CD4-positive, alpha-beta memory T cell (primary cell): Measurements from ENCODE around the gene LMNTD1. TPM values are rescaled to one million over a fixed set of nuclear protein-coding genes. Genes with fewer than 3 reads are reported as not detected.
"Not testable (repeated sequence)": the region's sequence is repeated elsewhere in the genome, so short reads cannot be mapped to it uniquely, and the experiment has no call there.

ENCODE experiments used
- CTCF ChIA-PET: fragments of 350-600 bp; sonication (Branson Sonifier 250); formaldehyde crosslinking; loops from one replicate; lab custom pipeline; 2021; ENCODE audit warnings: inconsistent platforms; ENCODE audit not compliant: partially characterized antibody; lab: Charles Lee
- POLR2A ChIA-PET: fragments of 350-600 bp; sonication (Branson Sonifier 250); formaldehyde crosslinking; loops from one replicate; lab custom pipeline; 2021; ENCODE audit not compliant: partially characterized antibody; lab: Charles Lee
- DNase-seq, 5 donors: peaks; one replicate each; pipeline versions ENCODE4 v3.0.0 to v3.0.0-alpha.2; 2020 to 2022; ENCODE audit warnings: mixed read lengths in 1 of 5
- H3K27ac ChIP-seq: one replicate; pipeline ENCODE4 v1.7.0; 2013; ENCODE audit warnings: low read depth, low read length
- H3K27me3 ChIP-seq: 2 replicates; pipeline ENCODE4 v1.7.0; 2013; ENCODE audit warnings: mild to moderate bottlenecking, low read length, moderate library complexity; ENCODE audit not compliant: insufficient read depth
- H3K36me3 ChIP-seq: 2 replicates; pipeline ENCODE4 v1.7.0; 2013; ENCODE audit warnings: mild to moderate bottlenecking, low read length, moderate library complexity; ENCODE audit not compliant: insufficient read depth
- H3K4me1 ChIP-seq: 2 replicates; pipeline ENCODE4 v1.7.0; 2013; ENCODE audit warnings: mild to moderate bottlenecking, low read length, moderate library complexity; ENCODE audit not compliant: insufficient read depth
- H3K4me3 ChIP-seq, 2 donors: one replicate each; pipeline ENCODE4 v1.7.0; 2013; ENCODE audit warnings: low read length in 2 of 2, mild to moderate bottlenecking in 1 of 2
- H3K9me3 ChIP-seq, 2 donors: one replicate each; pipeline ENCODE4 v1.7.0; 2013; ENCODE audit warnings: low read length in 2 of 2, control low read depth in 1 of 2; ENCODE audit not compliant: control insufficient read depth in 1 of 2
- H3K27ac Mint-ChIP-seq, 7 donors: one replicate each; pipeline ENCODE4 v1.8.0; 2020 to 2021; ENCODE audit warnings: mixed read lengths in 7 of 7, mild to moderate bottlenecking in 6 of 7, inconsistent platforms in 3 of 7, moderate library complexity in 3 of 7
- H3K27me3 Mint-ChIP-seq, 2 donors: one replicate each; pipeline ENCODE4 v1.8.0; 2020 to 2021; ENCODE audit warnings: mixed read lengths in 2 of 2
- H3K36me3 Mint-ChIP-seq, 2 donors: one replicate each; pipeline ENCODE4 v1.8.0; 2020 to 2021; ENCODE audit warnings: mixed read lengths in 2 of 2, inconsistent platforms in 1 of 2, mild to moderate bottlenecking in 1 of 2
- H3K4me1 Mint-ChIP-seq, 4 donors: one replicate each; pipeline ENCODE4 v1.8.0; 2020 to 2021; ENCODE audit warnings: mixed read lengths in 4 of 4, mild to moderate bottlenecking in 1 of 4
- H3K4me3 Mint-ChIP-seq, 8 donors: one replicate each; pipeline ENCODE4 v1.8.0; 2020 to 2021; ENCODE audit warnings: mixed read lengths in 8 of 8, mild to moderate bottlenecking in 7 of 8, moderate library complexity in 6 of 8, inconsistent platforms in 3 of 8
- H3K9me3 Mint-ChIP-seq, 8 donors: one replicate each; pipeline ENCODE4 v1.8.0; 2020 to 2021; ENCODE audit warnings: mixed read lengths in 8 of 8, mild to moderate bottlenecking in 5 of 8, inconsistent platforms in 3 of 8, moderate library complexity in 1 of 8
- intact Hi-C: fragments of 100-400 bp; cut with micrococcal nuclease; formaldehyde crosslinking; loops from one replicate; pipeline ENCODE4 v1.15.1; 2023
- polyA plus RNA-seq, 2 donors: library from polyadenylated mRNA; unstranded; fragments of 300-500 nt; fragmentation: Illumina TruSeq; gene quantifications; one replicate each; pipeline ENCODE4 v1.2.3, GENCODE V29; 2021
- total RNA-seq, 2 experiments: library from RNA; stranded (reverse); gene quantifications; one replicate each; pipeline ENCODE4 v1.2.3, GENCODE V29; 2021

LMNTD1 gene
- total and polyA plus RNA-seq, 4 experiments from 2014 or later: not detected

DNA sequence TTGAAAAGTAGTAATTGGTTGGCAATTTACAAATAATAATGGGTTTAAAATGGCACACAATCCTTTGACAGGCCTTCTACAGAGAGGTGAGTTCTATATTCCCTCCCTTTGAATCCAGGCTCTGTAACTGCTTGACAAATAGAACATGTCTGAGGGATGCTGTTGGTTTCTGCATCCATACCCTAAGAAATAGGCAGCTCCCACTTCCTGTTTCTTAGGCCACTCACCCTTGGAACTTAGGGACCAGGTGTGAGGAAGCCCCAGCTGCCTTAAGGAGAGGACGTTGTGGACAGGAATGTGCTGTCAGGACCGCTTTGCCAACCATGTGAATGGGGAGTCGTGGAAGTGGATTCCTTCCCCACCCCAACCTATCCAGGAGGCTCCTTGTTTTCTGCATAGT is 59.4 kb downstream of the LMNTD1 start:
- H3K4me3 ChIP-seq: no peak overlapping the region
- ChIA-PET POLR2A (no interaction called here), CTCF (no interaction called here)
- Mint-ChIP-seq H3K27ac (no peak overlapping the region), H3K4me3 (no peak overlapping the region), H3K9me3 (peaks cover 0 to 7% (median 0%) of the 10 kb centered on the region in 8 donors), H3K36me3 (no peaks in the 10 kb centered on the region), H3K27me3 (peaks cover 0 to 5% of the 10 kb centered on the region in 2 donors), H3K4me1 (peaks cover 0 to 14% (median under 1%) of the 10 kb centered on the region in 4 donors)
- H3K36me3 ChIP-seq: no peaks in the 10 kb centered on the region
- H3K4me1 ChIP-seq: no peaks in the 10 kb centered on the region
- no peak overlapping the region for H3K27ac ChIP-seq
- no peaks in the 10 kb centered on the region for H3K9me3 ChIP-seq
- intact Hi-C loops: no loop called here
- DNase-seq: peak in 1 of 5 donors; percentile 14
- H3K27me3 ChIP-seq: no peaks in the 10 kb centered on the region

GRCh38 chr12:25491396-25492325 is 61.4 kb downstream of the LMNTD1 start:
- no peak overlapping the region for H3K27ac Mint-ChIP-seq
- peaks cover 0 to 14% (median under 1%) of the 10 kb centered on the region in 4 donors for H3K4me1 Mint-ChIP-seq
- Histone ChIP-seq H3K27ac (no peak overlapping the region), H3K4me1 (no peaks in the 10 kb centered on the region), H3K36me3 (no peaks in the 10 kb centered on the region), H3K4me3 (no peak overlapping the region), H3K9me3 (no peaks in the 10 kb centered on the region), H3K27me3 (no peaks in the 10 kb centered on the region)
- CTCF ChIA-PET: no interaction called here
- peaks cover 0 to 3% of the 10 kb centered on the region in 2 donors for H3K27me3 Mint-ChIP-seq
- no peak overlapping the region for H3K4me3 Mint-ChIP-seq
- no peaks in the 10 kb centered on the region for H3K36me3 Mint-ChIP-seq
- no peak for DNase-seq
- H3K9me3 Mint-ChIP-seq: peaks cover 0 to 4% (median 0%) of the 10 kb centered on the region in 8 donors
- intact Hi-C loops: no loop called here
- POLR2A ChIA-PET: no interaction called here

DNA sequence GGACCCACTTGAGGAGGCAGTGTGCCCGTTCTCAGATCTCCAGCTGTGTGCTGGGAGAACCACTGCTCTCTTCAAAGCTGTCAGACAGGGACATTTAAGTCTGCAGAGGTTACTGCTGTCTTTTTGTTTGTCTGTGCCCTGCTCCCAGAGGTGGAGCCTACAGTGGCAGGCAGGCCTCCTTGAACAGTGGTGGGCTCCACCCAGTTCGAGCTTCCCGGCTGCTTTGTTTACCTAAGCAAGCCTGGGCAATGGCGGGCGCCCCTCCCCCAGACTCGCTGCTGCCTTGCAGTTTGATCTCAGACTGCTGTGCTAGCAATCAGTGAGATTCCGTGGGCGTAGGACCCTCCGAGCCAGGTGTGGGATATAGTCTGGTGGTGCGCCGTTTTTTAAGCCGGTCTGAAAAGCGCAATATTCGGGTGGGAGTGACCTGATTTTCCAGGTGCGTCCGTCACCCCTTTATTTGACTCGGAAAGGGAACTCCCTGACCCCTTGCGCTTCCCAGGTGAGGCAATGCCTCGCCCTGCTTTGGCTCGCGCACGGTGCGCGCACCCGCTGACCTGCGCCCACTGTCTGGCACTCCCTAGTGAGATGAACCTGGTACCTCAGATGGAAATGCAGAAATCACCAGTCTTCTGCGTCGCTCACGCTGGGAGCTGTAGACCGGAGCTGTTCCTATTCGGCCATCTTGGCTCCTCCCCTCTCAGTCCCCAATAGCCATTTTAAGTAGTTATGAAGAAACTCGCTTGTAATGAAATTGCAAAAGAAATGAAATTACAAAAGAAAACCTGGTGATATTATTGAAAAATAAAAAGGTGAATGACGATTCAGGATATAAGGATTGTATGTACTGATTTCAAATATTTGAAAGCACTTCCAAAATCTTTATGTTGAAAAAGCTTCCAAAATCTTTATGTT is 63.9 kb downstream of the LMNTD1 start:
- H3K27me3 Mint-ChIP-seq, H3K36me3 ChIP-seq, DNase-seq, H3K4me1 ChIP-seq, H3K9me3 Mint-ChIP-seq, H3K27me3 ChIP-seq, H3K4me3 Mint-ChIP-seq, H3K27ac ChIP-seq, H3K4me3 ChIP-seq, intact Hi-C loops, H3K9me3 ChIP-seq, H3K4me1 Mint-ChIP-seq, CTCF ChIA-PET, H3K27ac Mint-ChIP-seq, POLR2A ChIA-PET, H3K36me3 Mint-ChIP-seq: not testable (repeated sequence)

DNA sequence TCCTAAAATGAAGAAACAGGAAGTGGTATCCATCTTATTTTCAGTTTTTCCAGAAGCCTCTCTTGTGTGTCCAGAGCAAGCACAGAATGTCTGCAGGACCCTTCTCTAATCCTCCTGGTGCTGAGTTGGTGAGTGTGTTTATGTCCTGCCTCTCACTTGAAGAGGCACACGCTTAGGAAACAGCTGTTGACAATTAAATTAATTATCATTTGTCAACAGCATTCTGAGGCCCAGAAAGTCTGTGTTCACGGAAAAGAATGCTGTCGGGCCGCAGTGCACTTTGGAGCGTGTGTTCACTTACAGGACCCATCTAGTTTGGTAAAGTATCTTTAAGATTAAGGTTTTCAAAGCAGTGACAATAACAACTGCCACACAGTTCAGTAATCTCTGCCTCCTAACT is 70.5 kb downstream of the LMNTD1 start:
- Histone ChIP-seq H3K27me3 (no peaks in the 10 kb centered on the region), H3K4me1 (no peaks in the 10 kb centered on the region), H3K4me3 (no peak overlapping the region), H3K36me3 (no peaks in the 10 kb centered on the region), H3K27ac (no peak overlapping the region), H3K9me3 (no peaks in the 10 kb centered on the region)
- DNase-seq: no peak
- ChIA-PET CTCF (no interaction called here), POLR2A (no interaction called here)
- H3K9me3 Mint-ChIP-seq: peaks cover 0 to 3% (median 0%) of the 10 kb centered on the region in 8 donors
- H3K36me3 Mint-ChIP-seq: no peaks in the 10 kb centered on the region
- H3K27me3 Mint-ChIP-seq: peaks cover 0 to 1% of the 10 kb centered on the region in 2 donors
- H3K27ac Mint-ChIP-seq: peak overlapping the region in 1 of 7 donors; percentile 8
- no peak overlapping the region for H3K4me3 Mint-ChIP-seq
- H3K4me1 Mint-ChIP-seq: no peaks in the 10 kb centered on the region
- intact Hi-C loops: no loop called here

- CTCF ChIA-PET: no interaction called here
Observed at GRCh38 chr12:25480145-25480544, 72.9 kb downstream of the LMNTD1 start.

GRCh38 chr12:25477217-25477616 is 75.9 kb downstream of the LMNTD1 start:
- Mint-ChIP-seq H3K27me3 (peaks cover 1 to 2% of the 10 kb centered on the region in 2 donors), H3K9me3 (peaks cover 0 to under 1% (median 0%) of the 10 kb centered on the region in 8 donors), H3K4me3 (no peak overlapping the region), H3K36me3 (no peaks in the 10 kb centered on the region), H3K4me1 (no peaks in the 10 kb centered on the region), H3K27ac (no peak overlapping the region)
- intact Hi-C loops: no loop called here
- POLR2A ChIA-PET: no interaction called here
- Histone ChIP-seq H3K4me3 (no peak overlapping the region), H3K4me1 (no peaks in the 10 kb centered on the region), H3K27ac (no peak overlapping the region), H3K9me3 (no peaks in the 10 kb centered on the region), H3K27me3 (no peaks in the 10 kb centered on the region), H3K36me3 (no peaks in the 10 kb centered on the region)
- DNase-seq: no peak
- CTCF ChIA-PET: no interaction called here

More at GRCh38 chr12:25480145-25480544, 72.9 kb downstream of the LMNTD1 start:
- H3K9me3 ChIP-seq: no peaks in the 10 kb centered on the region
- Mint-ChIP-seq H3K9me3 (no peaks in the 10 kb centered on the region), H3K4me1 (no peaks in the 10 kb centered on the region), H3K27me3 (peaks cover 1 to 2% of the 10 kb centered on the region in 2 donors), H3K36me3 (no peaks in the 10 kb centered on the region), H3K27ac (no peak overlapping the region), H3K4me3 (no peak overlapping the region)
- DNase-seq: no peak
- H3K27me3 ChIP-seq: no peaks in the 10 kb centered on the region
- POLR2A ChIA-PET: no interaction called here
- H3K36me3 ChIP-seq: no peaks in the 10 kb centered on the region
- intact Hi-C loops: no loop called here
- no peaks in the 10 kb centered on the region for H3K4me1 ChIP-seq
- no peak overlapping the region for H3K27ac ChIP-seq
- H3K4me3 ChIP-seq: no peak overlapping the region

- H3K27ac ChIP-seq: no peak overlapping the region
- no peak for DNase-seq
- ChIA-PET POLR2A (no interaction called here), CTCF (no interaction called here)
- no peaks in the 10 kb centered on the region for H3K4me1 ChIP-seq
- H3K4me3 ChIP-seq: no peak overlapping the region
- Mint-ChIP-seq H3K4me3 (no peak overlapping the region), H3K27me3 (peaks cover 0 to 2% of the 10 kb centered on the region in 2 donors), H3K27ac (peak overlapping the region in 1 of 7 donors; percentile 10), H3K9me3 (peaks cover 0 to 4% (median 0%) of the 10 kb centered on the region in 8 donors), H3K36me3 (no peaks in the 10 kb centered on the region), H3K4me1 (no peaks in the 10 kb centered on the region)
- no peaks in the 10 kb centered on the region for H3K9me3 ChIP-seq
- intact Hi-C loops: no loop called here
- H3K27me3 ChIP-seq: no peaks in the 10 kb centered on the region
- H3K36me3 ChIP-seq: no peaks in the 10 kb centered on the region
Observed at GRCh38 chr12:25472453-25472852, 80.6 kb downstream of the LMNTD1 start.
